Measurements from ENCODE around the gene LDHAL6A. TPM values are rescaled to one million over a fixed set of nuclear protein-coding genes. Genes with fewer than 3 reads are reported as not detected.

LDHAL6A gene
- total RNA-seq, 1 donor: not detected

GRCh38 chr11:18479063-18479462 is 23.4 kb downstream of the LDHAL6A start:
- no peak for TF ChIP-seq CTCF (IDR thresholded peaks at IDR 0.05; ENCODE audit: extremely low read depth, low read depth, low read length)
- no peak overlapping the region for H2AFZ ChIP-seq (ENCODE audit: low read length)
- H3K9me3 ChIP-seq (ENCODE audit: low read depth, low read length): no peaks in the 10 kb centered on the region
- peaks cover 60% of the 10 kb centered on the region for H3K36me3 ChIP-seq (ENCODE audit: insufficient read depth, low read length)
- no peak overlapping the region for H3K27ac ChIP-seq (ENCODE audit: low read depth, low read length)
- no peak overlapping the region for H3K4me2 ChIP-seq (ENCODE audit: insufficient read depth, low read length)
- H3K4me1 ChIP-seq (ENCODE audit: insufficient read depth, low read length): no peaks in the 10 kb centered on the region
- no peak overlapping the region for H3K4me3 ChIP-seq (ENCODE audit: insufficient read depth, low read length)
- H4K20me1 ChIP-seq (ENCODE audit: insufficient read depth, low read length): no peaks in the 10 kb centered on the region
- no peaks in the 10 kb centered on the region for H3K27me3 ChIP-seq (ENCODE audit: insufficient read depth, low read length)
- no peaks in the 10 kb centered on the region for H3K79me2 ChIP-seq (ENCODE audit: insufficient read depth, low read length)
- DNase-seq (ENCODE audit: insufficient read length, low spot score, missing footprints): no peak

DNA sequence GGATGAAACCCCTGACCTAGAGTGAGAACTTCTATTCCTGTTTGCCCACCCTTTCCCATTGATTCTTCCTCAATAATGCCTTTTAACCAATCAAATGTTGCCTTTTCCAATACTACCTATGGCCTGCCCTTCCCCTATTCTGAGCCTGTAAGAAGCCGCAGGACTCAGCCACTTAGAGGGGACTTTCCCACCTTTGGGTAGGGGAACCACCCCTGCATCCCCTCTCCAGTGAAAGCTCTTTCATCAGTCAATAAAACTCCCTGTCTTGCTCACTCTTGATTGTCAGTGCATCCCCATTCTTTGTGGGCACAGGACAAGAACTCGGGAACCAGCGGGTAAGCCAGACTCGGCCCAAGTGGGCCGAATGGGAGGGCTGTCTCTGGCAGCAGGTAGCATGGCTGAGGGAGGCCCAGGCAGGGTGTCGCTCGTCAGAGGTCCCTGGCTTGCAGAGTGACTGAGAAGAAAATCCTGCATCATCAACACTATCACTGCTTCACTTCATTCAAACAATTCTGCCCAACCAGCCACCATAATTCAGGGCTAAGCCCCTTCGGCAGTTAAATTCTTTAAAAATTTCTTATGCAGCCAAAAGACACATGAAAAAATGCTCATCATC is 30.4 kb downstream of the LDHAL6A start:
- no peaks in the 10 kb centered on the region for H3K27me3 ChIP-seq (ENCODE audit: insufficient read depth, low read length)
- H3K4me3 ChIP-seq (ENCODE audit: insufficient read depth, low read length): no peak overlapping the region
- peaks cover 3% of the 10 kb centered on the region for H3K79me2 ChIP-seq (ENCODE audit: insufficient read depth, low read length)
- H2AFZ ChIP-seq (ENCODE audit: low read length): no peak overlapping the region
- no peak for DNase-seq (ENCODE audit: insufficient read length, low spot score, missing footprints)
- H3K36me3 ChIP-seq (ENCODE audit: insufficient read depth, low read length): peaks cover 41% of the 10 kb centered on the region
- H3K27ac ChIP-seq (ENCODE audit: low read depth, low read length): no peak overlapping the region
- H3K9me3 ChIP-seq (ENCODE audit: low read depth, low read length): no peaks in the 10 kb centered on the region
- no peak overlapping the region for H3K4me2 ChIP-seq (ENCODE audit: insufficient read depth, low read length)
- H4K20me1 ChIP-seq (ENCODE audit: insufficient read depth, low read length): no peaks in the 10 kb centered on the region
- H3K4me1 ChIP-seq (ENCODE audit: insufficient read depth, low read length): peaks cover 5% of the 10 kb centered on the region
- TF ChIP-seq CTCF (IDR thresholded peaks at IDR 0.05; ENCODE audit: extremely low read depth, low read depth, low read length): no peak

DNA sequence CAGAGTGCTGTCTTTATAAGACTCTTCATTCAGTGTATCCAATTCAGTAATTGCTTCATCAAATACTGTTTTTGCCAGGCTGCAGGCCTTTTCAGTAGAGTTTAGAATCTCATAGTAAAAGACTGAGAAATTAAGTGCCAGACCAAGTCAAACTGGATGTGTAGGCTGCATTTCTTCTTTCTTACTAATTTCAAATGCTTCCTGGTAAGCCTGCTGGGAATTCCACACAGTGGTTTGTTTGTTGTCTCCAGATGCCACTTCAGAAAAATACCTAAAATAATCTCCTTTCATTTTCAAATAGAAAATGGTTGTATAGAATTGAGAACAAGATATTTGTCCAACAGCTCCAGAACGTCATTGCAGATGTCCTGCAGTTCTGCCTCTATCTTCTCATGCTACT is 34.7 kb downstream of the LDHAL6A start:
- peaks cover 20% of the 10 kb centered on the region for H3K4me1 ChIP-seq (ENCODE audit: insufficient read depth, low read length)
- no peak overlapping the region for H3K4me2 ChIP-seq (ENCODE audit: insufficient read depth, low read length)
- H4K20me1 ChIP-seq (ENCODE audit: insufficient read depth, low read length): no peaks in the 10 kb centered on the region
- H3K27me3 ChIP-seq (ENCODE audit: insufficient read depth, low read length): no peaks in the 10 kb centered on the region
- peak; percentile 78 for DNase-seq (ENCODE audit: insufficient read length, low spot score, missing footprints)
- H3K9me3 ChIP-seq (ENCODE audit: low read depth, low read length): no peaks in the 10 kb centered on the region
- H3K79me2 ChIP-seq (ENCODE audit: insufficient read depth, low read length): peaks cover 5% of the 10 kb centered on the region
- no peak overlapping the region for H3K27ac ChIP-seq (ENCODE audit: low read depth, low read length)
- H2AFZ ChIP-seq (ENCODE audit: low read length): no peak overlapping the region
- H3K4me3 ChIP-seq (ENCODE audit: insufficient read depth, low read length): no peak overlapping the region
- H3K36me3 ChIP-seq (ENCODE audit: insufficient read depth, low read length): peaks cover 13% of the 10 kb centered on the region
- no peak for TF ChIP-seq CTCF (IDR thresholded peaks at IDR 0.05; ENCODE audit: extremely low read depth, low read depth, low read length)

- H3K9me3 ChIP-seq (ENCODE audit: low read depth, low read length): no peaks in the 10 kb centered on the region
- peaks cover 5% of the 10 kb centered on the region for H3K79me2 ChIP-seq (ENCODE audit: insufficient read depth, low read length)
- TF ChIP-seq CTCF (IDR thresholded peaks at IDR 0.05; ENCODE audit: extremely low read depth, low read depth, low read length): no peak
- H2AFZ ChIP-seq (ENCODE audit: low read length): no peak overlapping the region
- H3K4me1 ChIP-seq (ENCODE audit: insufficient read depth, low read length): peaks cover 20% of the 10 kb centered on the region
- no peaks in the 10 kb centered on the region for H3K27me3 ChIP-seq (ENCODE audit: insufficient read depth, low read length)
- H3K4me3 ChIP-seq (ENCODE audit: insufficient read depth, low read length): no peak overlapping the region
- peaks cover 13% of the 10 kb centered on the region for H3K36me3 ChIP-seq (ENCODE audit: insufficient read depth, low read length)
- H4K20me1 ChIP-seq (ENCODE audit: insufficient read depth, low read length): no peaks in the 10 kb centered on the region
- no peak for DNase-seq (ENCODE audit: insufficient read length, low spot score, missing footprints)
- H3K4me2 ChIP-seq (ENCODE audit: insufficient read depth, low read length): no peak overlapping the region
- no peak overlapping the region for H3K27ac ChIP-seq (ENCODE audit: low read depth, low read length)
Measured at GRCh38 chr11:18490736-18491485, 35.3 kb downstream of the LDHAL6A start.

Measured in osteoblast (primary cell).